IPS-NIHi7 (cell line): ENCODE measurements around the gene PIK3CD.
"Not testable (repeated sequence)": the region's sequence is repeated elsewhere in the genome, so short reads cannot be mapped to it uniquely, and the experiment has no call there.

ENCODE experiments used
- DNase-seq: peaks from one replicate; pipeline ENCODE4 v3.0.0; 2012; ENCODE audit warnings: mixed read lengths; ENCODE audit errors: extremely low spot score

Gene PIK3CD

GRCh38 chr1:9736241-9736640 lies 84.7 kb downstream of the PIK3CD start:
- no peak for DNase-seq

DNA sequence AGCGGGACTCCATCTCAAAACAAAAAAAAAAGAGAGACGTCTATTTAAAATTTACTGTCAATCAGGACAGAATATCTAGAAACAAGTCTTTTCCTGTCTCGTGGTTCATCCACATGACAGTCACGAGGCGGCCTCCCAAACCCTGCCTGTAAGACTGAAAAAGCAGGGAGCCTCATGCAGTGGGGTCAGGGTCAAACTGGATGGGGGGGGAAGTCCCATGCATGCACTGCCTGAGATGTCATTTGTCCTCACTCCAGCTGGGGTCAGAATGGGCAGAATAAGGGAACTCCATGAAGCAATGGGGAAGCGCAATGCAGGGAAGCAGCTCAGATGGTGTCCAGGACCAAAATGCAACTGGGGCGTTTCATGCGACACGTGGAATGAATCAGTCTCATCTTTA lies 85.5 kb downstream of the PIK3CD start:
- no peak for DNase-seq

DNA sequence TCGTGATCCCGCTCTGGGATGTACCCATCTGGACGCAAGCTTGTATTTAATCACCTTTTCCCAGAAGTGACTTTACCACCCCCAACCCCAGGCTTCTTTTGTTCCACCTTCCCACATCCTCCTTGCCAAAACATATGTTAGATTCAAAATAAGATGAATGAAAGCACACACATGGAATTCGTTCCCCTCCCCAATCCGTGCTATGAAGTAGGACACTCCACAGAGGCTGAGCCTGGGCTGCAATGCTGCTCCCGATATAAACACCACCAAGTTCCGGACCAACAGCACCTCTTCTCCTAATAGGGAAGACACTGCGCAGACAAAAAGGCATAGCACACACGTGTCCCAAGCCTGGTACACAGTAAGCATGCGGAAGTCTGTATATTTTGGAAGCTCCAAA lies 86.1 kb downstream of the PIK3CD start:
- no peak for DNase-seq

DNA sequence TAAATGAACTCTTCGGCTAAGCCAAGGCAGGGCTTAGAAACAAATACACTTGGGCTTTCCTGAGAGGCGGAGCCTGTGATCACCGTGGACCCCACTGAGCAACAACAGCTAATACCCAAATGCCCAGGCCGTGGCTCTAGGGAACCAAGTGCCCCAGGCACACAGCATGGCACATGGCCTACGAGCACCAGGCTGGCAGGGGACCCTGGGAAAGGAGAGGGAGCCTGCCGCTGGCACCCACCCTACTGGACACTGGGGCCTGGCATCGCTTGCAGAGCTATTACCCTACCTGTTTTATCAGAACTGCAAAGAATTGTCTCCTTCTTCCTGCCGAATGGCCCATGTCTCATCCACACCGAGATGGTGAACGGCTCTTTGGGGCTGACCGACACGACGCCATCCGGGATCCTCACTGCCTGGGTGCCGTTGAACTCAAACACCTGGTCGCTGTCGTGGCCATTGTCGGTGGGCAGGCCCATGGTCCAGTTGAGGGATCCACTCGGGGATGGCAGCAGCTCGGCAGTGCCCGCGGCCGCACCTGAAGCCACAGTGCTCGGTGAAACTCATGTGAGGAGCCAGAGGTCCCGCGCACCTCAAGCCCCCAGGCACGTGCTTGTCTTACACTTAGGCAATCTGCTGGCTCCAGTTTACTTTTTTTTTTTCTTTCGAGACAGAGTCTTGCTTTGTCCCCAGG lies 92.7 kb downstream of the PIK3CD start:
- no peak for DNase-seq

GRCh38 chr1:9746211-9746610 lies 94.7 kb downstream of the PIK3CD start:
- DNase-seq = no peak

- no peak for DNase-seq
Observed at GRCh38 chr1:9746651-9747050, 95.1 kb downstream of the PIK3CD start.

DNA sequence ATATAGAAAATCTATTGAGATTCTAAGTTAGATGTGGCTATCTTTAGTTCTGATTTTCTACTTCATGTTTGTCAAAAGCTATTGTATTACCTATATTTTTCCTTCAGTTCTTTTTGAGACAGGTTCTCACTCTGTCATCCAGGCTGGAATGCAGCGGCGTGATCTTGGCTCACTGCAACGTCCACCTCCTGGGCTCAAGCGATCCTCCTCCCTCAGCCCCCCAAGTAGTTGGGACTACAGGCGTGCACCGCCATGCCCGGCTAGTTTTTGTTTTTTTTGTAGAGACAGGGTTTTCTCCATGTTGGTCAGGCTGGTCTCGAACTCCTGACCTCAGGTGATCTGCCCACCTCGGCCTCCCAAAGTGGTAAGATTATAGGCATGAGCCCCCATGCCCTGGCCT lies 96.9 kb downstream of the PIK3CD start:
- DNase-seq = not testable (repeated sequence)

DNA sequence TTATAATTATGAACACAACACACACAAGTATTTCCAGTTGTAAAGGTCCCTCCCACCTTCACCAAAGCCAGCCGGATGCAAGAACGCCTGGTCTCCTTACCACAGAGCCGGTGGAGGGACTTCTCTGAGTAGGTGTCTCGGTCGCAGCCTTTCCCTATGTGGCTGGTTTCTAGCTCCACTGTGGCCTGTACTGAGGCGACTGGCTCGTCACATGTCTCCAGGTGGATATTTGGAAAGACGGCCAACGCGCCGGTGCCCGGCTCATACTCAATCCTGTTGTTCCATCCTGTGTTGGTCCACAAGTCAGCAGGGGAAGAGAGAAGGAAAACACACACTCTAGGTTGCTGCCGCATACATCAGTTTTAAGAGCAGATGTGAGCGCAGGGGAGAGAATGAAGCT lies 97.8 kb downstream of the PIK3CD start:
- DNase-seq = no peak

DNA sequence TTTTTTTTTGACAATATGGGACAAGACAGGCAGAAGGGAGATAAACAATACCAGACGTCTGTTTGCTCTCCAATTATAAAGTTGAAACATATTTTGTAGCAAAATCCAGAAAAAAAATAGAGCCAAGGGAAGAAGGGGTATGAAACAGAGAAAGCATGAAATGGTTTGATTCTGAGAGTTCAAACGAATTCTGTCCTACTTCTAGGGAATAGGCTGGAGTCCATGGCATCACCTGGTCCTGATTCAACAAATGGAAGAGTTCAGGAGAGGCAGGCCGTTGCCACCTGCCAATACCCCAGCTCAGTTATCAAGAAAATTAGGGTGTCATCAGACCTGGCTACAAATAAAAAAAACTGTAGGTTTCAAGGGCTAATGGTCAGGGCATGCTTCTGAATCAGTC lies 100.4 kb downstream of the PIK3CD start:
- DNase-seq = no peak

DNA sequence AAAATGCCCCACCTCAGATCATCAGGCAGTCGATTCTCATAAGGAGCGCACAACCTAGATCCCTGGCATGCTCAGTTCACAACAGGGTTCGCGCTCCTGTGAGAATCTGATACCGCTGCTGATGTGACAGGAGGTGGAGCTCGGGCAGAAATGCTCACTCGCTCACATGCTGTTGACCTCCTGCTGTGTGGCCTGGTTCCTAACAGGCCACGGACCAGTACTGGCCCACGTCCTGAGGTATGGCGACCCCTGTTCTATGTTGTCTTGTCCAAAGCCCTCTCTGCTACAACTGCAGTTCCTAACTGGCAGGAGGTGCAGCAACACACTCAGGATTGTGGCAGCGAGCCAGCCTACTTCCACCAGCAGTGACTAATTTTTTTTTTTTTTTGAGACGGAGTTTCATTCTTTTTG lies 101.6 kb downstream of the PIK3CD start:
- DNase-seq = no peak

GRCh38 chr1:9755441-9755995 lies 104.0 kb downstream of the PIK3CD start:
- no peak for DNase-seq

DNA sequence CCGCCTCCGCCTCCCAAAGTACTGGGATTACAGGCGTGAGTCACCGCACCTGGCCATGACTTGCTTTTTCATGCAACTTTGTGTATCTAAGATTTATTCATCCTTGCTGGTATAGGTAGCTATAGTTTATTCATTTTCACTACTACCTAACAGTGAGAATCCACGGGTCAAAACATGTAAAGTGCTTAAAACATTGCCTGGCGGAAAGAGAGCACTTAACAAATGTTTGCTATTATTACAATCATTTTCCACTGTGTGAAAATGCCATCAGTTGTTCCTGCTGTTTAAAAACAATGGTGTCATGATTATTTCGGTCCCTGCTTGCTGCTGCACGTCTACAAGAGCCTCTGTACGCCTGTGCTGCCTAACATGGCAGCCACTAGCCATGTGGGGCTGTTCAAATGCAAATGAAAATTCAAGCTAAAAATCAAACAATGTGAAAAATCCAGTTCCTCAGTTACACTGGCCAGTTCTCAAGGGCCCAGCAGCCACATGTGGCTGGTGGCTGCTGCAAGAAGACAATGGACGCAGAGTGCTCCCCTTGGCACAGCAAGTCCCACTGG lies 107.1 kb downstream of the PIK3CD start:
- no peak for DNase-seq

- no peak for DNase-seq
Observed at GRCh38 chr1:9759939-9760338, 108.4 kb downstream of the PIK3CD start.

DNA sequence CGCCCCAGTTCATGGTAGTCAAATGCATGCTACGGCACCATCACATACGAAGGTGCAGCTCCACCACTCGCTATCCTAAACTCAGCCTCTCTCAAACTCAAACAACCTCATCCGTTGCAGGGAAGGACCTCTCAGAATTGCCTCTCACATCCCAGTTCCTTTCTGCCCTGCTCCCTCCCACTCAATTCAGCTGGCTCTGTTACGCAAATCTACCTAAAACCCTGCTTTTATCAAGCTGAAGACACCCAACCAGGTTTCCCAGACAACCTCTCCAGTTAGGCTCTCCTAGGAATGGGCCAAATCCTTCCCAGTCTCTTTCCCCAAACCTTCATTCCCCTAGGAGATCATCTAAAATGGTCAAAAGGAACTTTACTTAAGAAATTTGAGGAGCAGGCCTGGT lies 109.3 kb downstream of the PIK3CD start:
- peak; percentile 55 for DNase-seq

GRCh38 chr1:9761855-9762254 lies 110.3 kb downstream of the PIK3CD start:
- DNase-seq = no peak

DNA sequence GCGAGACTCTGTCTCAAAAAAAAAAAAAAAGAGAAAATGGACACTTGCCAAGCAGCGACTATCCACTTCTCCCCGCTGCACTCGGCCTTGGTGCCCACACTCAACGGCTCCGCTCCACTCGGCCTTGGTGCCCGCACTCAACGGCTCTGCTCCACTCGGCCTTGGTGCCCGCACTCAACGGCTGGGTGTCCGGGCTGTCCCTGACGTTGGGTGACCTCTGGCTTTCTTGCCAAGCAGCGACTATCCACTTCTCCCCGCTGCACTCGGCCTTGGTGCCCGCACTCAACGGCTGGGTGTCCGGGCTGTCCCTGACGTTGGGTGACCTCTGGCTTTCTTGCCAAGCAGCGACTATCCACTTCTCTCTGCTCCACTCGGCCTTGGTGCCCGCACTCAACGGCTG lies 110.9 kb downstream of the PIK3CD start:
- DNase-seq = not testable (repeated sequence)

GRCh38 chr1:9763914-9764313 lies 112.4 kb downstream of the PIK3CD start:
- DNase-seq = no peak

DNA sequence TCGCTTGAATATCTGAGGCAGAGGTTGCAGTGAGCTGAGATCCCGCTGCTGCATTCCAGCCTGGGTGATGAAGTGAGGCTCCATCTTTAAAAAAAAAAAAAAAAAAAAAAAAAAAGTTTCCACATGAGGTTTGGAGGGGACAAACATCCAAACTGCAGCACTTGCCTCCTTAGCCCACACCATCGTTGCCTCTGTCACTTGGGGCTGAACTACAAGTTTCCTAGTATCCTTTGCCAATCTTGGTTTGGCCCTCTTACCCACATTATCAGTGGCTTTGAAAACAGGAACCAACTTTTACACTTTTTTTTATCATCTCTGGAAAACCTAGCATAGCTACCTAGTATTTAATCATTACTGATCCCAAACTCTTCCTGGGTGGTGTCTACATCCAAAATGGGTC lies 113.0 kb downstream of the PIK3CD start:
- no peak for DNase-seq

DNA sequence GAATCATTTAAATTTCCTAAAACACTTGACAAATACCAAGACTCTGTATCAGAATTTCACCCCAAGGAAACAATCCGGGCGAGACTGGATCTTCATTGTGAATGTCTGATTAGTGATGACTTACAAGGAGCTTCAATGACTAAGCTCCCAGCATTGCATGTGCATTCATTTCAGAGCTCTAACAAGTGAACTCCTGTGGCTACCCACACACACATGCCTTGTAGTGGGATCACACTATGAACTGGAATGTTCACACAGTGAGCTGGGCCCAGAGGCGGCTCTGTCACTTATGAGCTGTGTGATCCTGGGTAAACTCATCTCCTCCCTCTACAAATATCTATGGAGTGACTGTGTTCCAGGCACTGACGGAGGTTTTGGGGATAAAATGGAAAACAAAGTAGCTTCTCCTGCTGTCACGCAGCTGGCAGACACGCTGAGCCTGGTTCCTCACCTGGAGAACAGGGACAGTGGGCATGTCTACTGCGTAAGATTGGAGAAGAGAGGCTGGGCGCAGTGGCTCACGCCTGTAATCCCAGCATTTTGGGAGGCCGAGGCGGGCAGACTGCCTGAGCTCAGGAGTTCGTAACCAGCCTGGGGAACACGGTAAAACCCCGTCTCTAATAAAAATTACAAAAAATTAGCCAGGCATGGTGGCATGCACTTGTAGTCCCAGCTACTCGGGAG lies 115.4 kb downstream of the PIK3CD start:
- no peak for DNase-seq

GRCh38 chr1:9767964-9768668 lies 116.6 kb downstream of the PIK3CD start:
- DNase-seq = no peak

GRCh38 chr1:9768983-9769382 lies 117.5 kb downstream of the PIK3CD start:
- no peak for DNase-seq

GRCh38 chr1:9770298-9770697 lies 118.8 kb downstream of the PIK3CD start:
- no peak for DNase-seq
